ENCODE data around the gene NXT1. TPM values are rescaled to one million over a fixed set of nuclear protein-coding genes. Genes with fewer than 3 reads are reported as not detected.
A peak's percentile ranks its signal among the peaks of the same experiment; 100 is the strongest.

The NXT1 gene
- total RNA-seq, 2 experiments from 2014 or later = 34.8 to 35.5 TPM

DNA sequence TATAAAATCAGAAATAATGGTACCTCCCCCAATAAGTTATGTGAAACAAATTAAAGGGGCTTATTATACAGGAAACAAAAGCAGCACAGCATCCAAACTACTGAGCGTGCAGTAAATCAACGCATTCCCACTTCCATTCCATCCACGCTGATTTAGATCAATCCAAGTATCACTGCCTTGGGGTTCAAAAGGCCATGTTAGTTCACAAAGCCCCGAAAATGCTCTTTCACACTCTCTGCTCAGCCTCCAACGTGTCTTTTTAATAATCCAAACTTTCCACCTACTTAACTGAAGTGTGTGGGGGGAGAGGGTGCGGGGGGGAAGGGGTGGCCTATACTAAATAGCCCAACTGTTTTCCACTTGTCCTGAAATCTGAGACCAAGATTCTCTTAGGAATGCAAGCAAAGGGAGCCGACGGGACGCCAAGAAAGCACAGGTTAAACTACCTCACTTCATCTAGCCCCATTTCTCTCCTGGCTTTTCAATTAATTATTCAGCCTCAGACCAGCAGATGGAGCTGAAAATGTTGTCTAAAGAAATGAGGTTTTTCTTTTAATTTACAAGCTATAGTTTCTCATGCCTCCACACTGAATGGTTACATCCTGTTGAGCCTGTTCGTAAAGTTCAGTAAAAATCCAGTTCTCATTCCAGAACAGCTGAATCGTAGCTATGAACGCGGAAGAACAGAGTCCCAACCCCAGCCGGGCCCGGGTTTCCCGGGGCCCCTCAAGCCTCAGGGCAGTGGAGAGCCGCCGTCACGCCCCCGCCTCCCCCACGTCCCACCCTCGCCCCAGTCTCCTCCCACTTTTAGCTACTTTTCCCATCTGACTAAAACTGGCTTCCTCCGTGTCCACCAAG lies 1.0 kb upstream of the NXT1 start:
- ATAC-seq (peak; percentile 59), DNase-seq (peak; percentile 81)
- no peaks in the 10 kb centered on the region for H3K9me3 Mint-ChIP-seq (ENCODE audit: insufficient read depth)
- POLR2A ChIA-PET = interaction anchor here (0.7 to 2.6 kb wide), 16 partner anchors 9 to 263 kb away, joined by 3 to 29 read pairs (median 6); partner anchors contain the start of genes CSTL1, GZF1 and NAPB
- H3K4me1 Mint-ChIP-seq (ENCODE audit: low read depth) = peaks cover 34% of the 10 kb centered on the region
- H3K27me3 Mint-ChIP-seq (ENCODE audit: low read depth) = no peaks in the 10 kb centered on the region
- CTCF ChIA-PET = interaction anchor here (0.7 to 3.3 kb wide), 26 partner anchors 9 to 662 kb away, joined by 3 to 64 read pairs (median 4); partner anchors contain the start of genes CST11 and NAPB
- peaks cover 18% of the 10 kb centered on the region for H3K36me3 Mint-ChIP-seq (ENCODE audit: low read depth)
- H3K27ac Mint-ChIP-seq = peak overlapping the region; percentile 100
- H3K4me3 Mint-ChIP-seq = peak overlapping the region; percentile 83

- ATAC-seq (peak; percentile 31), DNase-seq (peak; percentile 72)
- peaks cover 38% of the 10 kb centered on the region for H3K4me1 Mint-ChIP-seq (ENCODE audit: low read depth)
- H3K27ac Mint-ChIP-seq = peak overlapping the region; percentile 100
- H3K27me3 Mint-ChIP-seq (ENCODE audit: low read depth) = no peaks in the 10 kb centered on the region
- H3K36me3 Mint-ChIP-seq (ENCODE audit: low read depth) = peaks cover 28% of the 10 kb centered on the region
- peak overlapping the region; percentile 83 for H3K4me3 Mint-ChIP-seq
- POLR2A ChIA-PET = interaction anchor here (1.3 to 2.6 kb wide), 11 partner anchors 8 to 264 kb away, joined by 3 to 29 read pairs (median 9); partner anchors contain the start of genes CSTL1, GZF1 and NAPB
- CTCF ChIA-PET = interaction anchor here (1.2 to 3.3 kb wide), 9 partner anchors 7 to 256 kb away, joined by 3 to 64 read pairs (median 17); partner anchors contain the start of gene NAPB
- H3K9me3 Mint-ChIP-seq (ENCODE audit: insufficient read depth) = no peaks in the 10 kb centered on the region
Observed at GRCh38 chr20:23350904-23351838, 580 bp downstream of the NXT1 start.

- ChIA-PET CTCF (no interaction called here), POLR2A (interaction anchor here (1.5 to 2.6 kb wide), 2 partner anchors 64 to 65 kb away, joined by 4 to 11 read pairs; partner anchors contain the start of gene NAPB)
- ATAC-seq = no peak
- no peak for DNase-seq
- Mint-ChIP-seq H3K36me3 (ENCODE audit: low read depth) (peaks cover 28% of the 10 kb centered on the region), H3K27ac (no peak overlapping the region), H3K9me3 (ENCODE audit: insufficient read depth) (no peaks in the 10 kb centered on the region), H3K4me3 (no peak overlapping the region), H3K27me3 (ENCODE audit: low read depth) (no peaks in the 10 kb centered on the region), H3K4me1 (ENCODE audit: low read depth) (peaks cover 50% of the 10 kb centered on the region)
Observed at GRCh38 chr20:23356203-23356602, 5.6 kb downstream of the NXT1 start.

- peaks cover 40% of the 10 kb centered on the region for H3K4me1 Mint-ChIP-seq (ENCODE audit: low read depth)
- ATAC-seq (peak; percentile 83), DNase-seq (peak; percentile 100)
- no peaks in the 10 kb centered on the region for H3K27me3 Mint-ChIP-seq (ENCODE audit: low read depth)
- H3K27ac Mint-ChIP-seq = peak overlapping the region; percentile 98
- H3K36me3 Mint-ChIP-seq (ENCODE audit: low read depth) = peaks cover 27% of the 10 kb centered on the region
- CTCF ChIA-PET = interaction anchor here (0.7 to 3.7 kb wide), 11 partner anchors 8 to 91 kb away, joined by 3 to 26 read pairs (median 3); partner anchors contain the start of genes NAPB and NXT1
- H3K9me3 Mint-ChIP-seq (ENCODE audit: insufficient read depth) = no peaks in the 10 kb centered on the region
- H3K4me3 Mint-ChIP-seq = peak overlapping the region; percentile 92
- POLR2A ChIA-PET = interaction anchor here (0.6 to 2.6 kb wide), 4 partner anchors 7 to 63 kb away, joined by 3 to 26 read pairs (median 7); partner anchors contain the start of genes NAPB and NXT1
Observed at GRCh38 chr20:23357767-23358562, 7.4 kb downstream of the NXT1 start.

- Mint-ChIP-seq H3K9me3 (ENCODE audit: insufficient read depth) (no peaks in the 10 kb centered on the region), H3K4me3 (peak overlapping the region; percentile 71), H3K27ac (peak overlapping the region; percentile 98), H3K27me3 (ENCODE audit: low read depth) (no peaks in the 10 kb centered on the region), H3K36me3 (ENCODE audit: low read depth) (peaks cover 29% of the 10 kb centered on the region), H3K4me1 (ENCODE audit: low read depth) (peaks cover 46% of the 10 kb centered on the region)
- DNase-seq (no peak), ATAC-seq (no peak)
- CTCF ChIA-PET = interaction anchor here (0.7 to 3.7 kb wide), 11 partner anchors 9 to 91 kb away, joined by 3 to 26 read pairs (median 3); partner anchors contain the start of genes NAPB and NXT1
- POLR2A ChIA-PET = interaction anchor here (0.6 to 2.6 kb wide), 4 partner anchors 8 to 1627 kb away, joined by 3 to 26 read pairs (median 8); partner anchors contain the start of genes NAPB and NXT1
Observed at GRCh38 chr20:23358563-23358906, 7.9 kb downstream of the NXT1 start.

- Mint-ChIP-seq H3K27ac (peak overlapping the region; percentile 30), H3K4me3 (no peak overlapping the region), H3K9me3 (ENCODE audit: insufficient read depth) (no peaks in the 10 kb centered on the region), H3K36me3 (ENCODE audit: low read depth) (peaks cover 28% of the 10 kb centered on the region), H3K4me1 (ENCODE audit: low read depth) (peaks cover 48% of the 10 kb centered on the region), H3K27me3 (ENCODE audit: low read depth) (no peaks in the 10 kb centered on the region)
- DNase-seq (no peak), ATAC-seq (no peak)
- ChIA-PET POLR2A (interaction anchor here (0.6 to 2.6 kb wide), 4 partner anchors 9 to 1627 kb away, joined by 4 to 26 read pairs (median 8); partner anchors contain the start of genes NAPB and NXT1), CTCF (interaction anchor here (0.7 to 3.7 kb wide), 8 partner anchors 9 to 88 kb away, joined by 3 to 26 read pairs (median 4); partner anchors contain the start of genes NAPB and NXT1)
Observed at GRCh38 chr20:23358923-23359593, 8.5 kb downstream of the NXT1 start.

DNA sequence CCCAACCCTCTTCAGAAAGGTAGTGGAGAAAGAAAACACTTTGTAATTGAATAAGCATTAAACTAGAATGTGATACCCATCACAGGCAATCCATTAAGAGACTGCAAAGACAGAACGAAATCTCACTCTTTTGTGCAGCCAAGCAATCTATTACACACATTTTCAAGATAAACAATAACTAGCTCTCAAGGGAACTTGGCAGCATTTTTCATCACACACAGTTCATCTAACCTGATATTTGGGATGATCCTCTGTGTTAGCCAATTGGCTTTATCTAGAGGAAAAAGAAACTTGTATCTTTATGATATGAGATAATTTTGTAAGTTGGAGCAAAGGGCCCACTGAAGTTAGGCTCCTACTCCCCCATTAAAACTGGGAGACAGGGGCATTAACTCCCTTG lies 9.9 kb downstream of the NXT1 start:
- ChIA-PET CTCF (interaction anchor here (1.7 to 3.7 kb wide), 2 partner anchors 11 to 61 kb away, joined by 7 to 22 read pairs; partner anchors contain the start of gene NAPB), POLR2A (interaction anchor here (0.6 to 1.7 kb wide), 5 partner anchors 8 to 60 kb away, joined by 3 to 19 read pairs (median 4); partner anchors contain the start of genes NAPB and NXT1)
- H3K27me3 Mint-ChIP-seq (ENCODE audit: low read depth) = no peaks in the 10 kb centered on the region
- peak overlapping the region; percentile 75 for H3K4me3 Mint-ChIP-seq
- peaks cover 61% of the 10 kb centered on the region for H3K4me1 Mint-ChIP-seq (ENCODE audit: low read depth)
- H3K27ac Mint-ChIP-seq = peak overlapping the region; percentile 94
- no peaks in the 10 kb centered on the region for H3K9me3 Mint-ChIP-seq (ENCODE audit: insufficient read depth)
- DNase-seq (no peak), ATAC-seq (no peak)
- peaks cover 30% of the 10 kb centered on the region for H3K36me3 Mint-ChIP-seq (ENCODE audit: low read depth)

- Mint-ChIP-seq H3K27ac (peak overlapping the region; percentile 94), H3K4me3 (peak overlapping the region; percentile 75), H3K4me1 (ENCODE audit: low read depth) (peaks cover 59% of the 10 kb centered on the region), H3K36me3 (ENCODE audit: low read depth) (peaks cover 28% of the 10 kb centered on the region), H3K9me3 (ENCODE audit: insufficient read depth) (no peaks in the 10 kb centered on the region), H3K27me3 (ENCODE audit: low read depth) (no peaks in the 10 kb centered on the region)
- POLR2A ChIA-PET = interaction anchor here (0.6 to 1.7 kb wide), 5 partner anchors 8 to 60 kb away, joined by 3 to 19 read pairs (median 4); partner anchors contain the start of genes NAPB and NXT1
- DNase-seq (no peak), ATAC-seq (no peak)
- CTCF ChIA-PET = interaction anchor here (1.1 to 1.7 kb wide), 2 partner anchors 11 to 60 kb away, joined by 7 read pairs; partner anchors contain the start of gene NAPB
Observed at GRCh38 chr20:23361119-23361475, 10.5 kb downstream of the NXT1 start.

- H3K36me3 Mint-ChIP-seq (ENCODE audit: low read depth) = peaks cover 33% of the 10 kb centered on the region
- H3K27ac Mint-ChIP-seq = peak within 1 kb of the TSS; percentile 98
- peak within 1 kb of the TSS; percentile 96 for H3K4me3 Mint-ChIP-seq
- H3K27me3 Mint-ChIP-seq (ENCODE audit: low read depth) = no peaks in the 10 kb centered on the region
- CTCF ChIA-PET = interaction anchor here (1.1 to 1.7 kb wide), 2 partner anchors 12 to 60 kb away, joined by 7 read pairs; partner anchors contain the start of gene NAPB
- ATAC-seq (peak; percentile 84), DNase-seq (peak; percentile 98)
- POLR2A ChIA-PET = interaction anchor here (1.1 to 1.7 kb wide), 4 partner anchors 9 to 59 kb away, joined by 3 to 19 read pairs (median 4); partner anchors contain the start of genes NAPB and NXT1
- peaks cover 63% of the 10 kb centered on the region for H3K4me1 Mint-ChIP-seq (ENCODE audit: low read depth)
- no peaks in the 10 kb centered on the region for H3K9me3 Mint-ChIP-seq (ENCODE audit: insufficient read depth)
Observed at GRCh38 chr20:23361476-23362391, 11.1 kb downstream of the NXT1 start, which contains the start of gene GZF1. TSS of gene GZF1 (plus strand) at chr20:23362182. CDS start at chr20:23364384, 2,202 bp downstream.
